Left cardiac atrium (tissue), 2 donors: Measurements from ENCODE around the gene RAB6B. TPM values are rescaled to one million over a fixed set of nuclear protein-coding genes. Genes with fewer than 3 reads are reported as not detected.

Experiments
- total RNA-seq, 2 donors: library from RNA; stranded (reverse); fragmentation: NEBNext Ultra II Directional; extraction: Animal tissue kit (Norgen Biotek cat#: 25700); gene quantifications; one replicate each; pipeline ENCODE4 v1.2.1, GENCODE V29; 2021
- donor health status: DM: no; HTN: yes; CAD: no; lungs with severe emphysema.
- donor health status: DM: yes; HTN: yes; CAD: no.

RAB6B gene
- total RNA-seq, 2 donors from 2014 or later = 41.4 to 41.6 TPM

Other genes starting within 250 kb of the RAB6B start
- gene TOPBP1, start 233.9 kb downstream of the RAB6B start, total RNA-seq = 10 to 100 TPM; 12.0 to 12.4 TPM
- gene TF, start 149.5 kb downstream of the RAB6B start, total RNA-seq = 100 to 1,000 TPM in 1 of 2 donors, 10 to 100 TPM in 1; 31.8 to 111 TPM
- 10 to 100 TPM; 36.8 to 51.8 TPM for gene SRPRB, start 90.1 kb downstream of the RAB6B start, total RNA-seq
- 10 to 100 TPM; 15.4 to 67.6 TPM for gene SLCO2A1, start 134.0 kb upstream of the RAB6B start, total RNA-seq